ENCODE results near the gene FKBP2.

The FKBP2 gene

DNA sequence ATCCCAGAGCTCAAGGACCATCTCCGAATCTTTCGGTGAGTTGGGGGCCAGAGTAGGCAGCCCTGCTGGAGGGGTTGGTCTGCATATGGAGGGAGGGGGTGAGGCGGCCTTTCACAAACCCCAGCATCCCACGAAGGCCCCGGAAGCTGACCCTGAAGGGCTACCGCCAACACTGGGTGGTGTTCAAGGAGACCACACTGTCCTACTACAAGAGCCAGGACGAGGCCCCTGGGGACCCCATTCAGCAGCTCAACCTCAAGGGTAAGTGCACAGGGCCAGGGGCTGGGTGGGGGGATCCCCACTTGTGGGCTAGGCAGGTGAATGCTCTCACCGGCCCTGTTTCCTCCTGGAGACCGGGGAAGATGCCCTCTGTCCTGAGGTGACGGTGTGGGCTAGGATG is 21.1 kb upstream of the FKBP2 start:
- DNase-seq: no peak

GRCh38 chr11:64220271-64220670 is 20.6 kb upstream of the FKBP2 start:
- no peak for DNase-seq

GRCh38 chr11:64220798-64221197 is 20.1 kb upstream of the FKBP2 start:
- DNase-seq: no peak

DNA sequence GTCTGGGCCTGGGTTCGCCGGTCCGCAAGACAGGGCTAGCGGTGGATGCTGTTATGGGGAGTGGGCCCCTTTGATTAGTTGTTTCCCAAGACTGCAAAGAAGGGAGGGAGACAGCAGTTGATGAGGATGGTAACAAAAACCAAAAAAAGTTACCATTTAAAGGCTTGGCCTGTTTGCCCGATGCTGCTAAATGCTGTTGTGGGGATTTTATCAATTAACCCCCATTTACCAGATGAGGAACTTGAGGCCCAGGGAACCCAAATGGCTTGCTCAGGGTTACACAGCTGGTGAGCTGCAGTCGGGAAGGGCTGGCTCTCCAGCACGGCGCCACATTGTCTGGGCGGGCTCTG is 18.3 kb upstream of the FKBP2 start:
- DNase-seq: no peak

- DNase-seq: no peak
Measured at GRCh38 chr11:64223001-64223651, 17.8 kb upstream of the FKBP2 start.

DNA sequence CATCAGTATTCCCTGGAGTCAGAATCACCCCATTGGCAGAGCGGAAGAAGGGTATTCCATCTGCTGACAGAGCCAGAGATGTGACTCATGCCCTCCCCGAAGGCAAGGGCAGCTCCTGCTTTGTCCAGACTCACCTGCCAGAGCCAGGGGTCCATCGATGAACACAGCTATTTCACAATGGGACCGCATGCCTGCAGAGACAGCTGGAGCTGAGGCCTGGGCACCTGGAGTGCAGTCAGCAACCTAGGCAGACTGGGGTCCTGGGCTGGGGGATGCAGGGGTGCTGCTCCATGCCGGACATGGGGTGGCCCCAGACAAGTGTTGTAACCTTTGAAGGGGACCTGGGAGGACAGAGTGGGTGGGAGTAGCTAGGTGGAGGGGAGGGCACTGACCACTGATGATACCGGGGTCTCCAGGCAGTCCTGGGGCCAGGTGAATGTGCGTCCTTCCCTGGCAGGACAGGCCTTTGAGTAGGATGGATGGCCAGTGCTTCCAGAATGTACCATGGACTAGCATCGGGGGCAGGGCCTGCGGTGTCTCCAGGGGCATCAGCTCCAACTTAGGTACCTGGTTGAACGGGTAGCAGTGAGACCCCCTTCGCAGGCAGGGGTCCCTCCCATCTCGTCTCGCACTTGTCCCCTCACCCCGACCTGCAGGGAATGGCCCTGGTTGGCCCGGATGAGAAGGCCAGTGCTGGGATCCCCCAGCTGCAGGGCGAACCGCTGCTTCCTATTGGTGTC is 16.6 kb upstream of the FKBP2 start:
- DNase-seq: no peak

DNA sequence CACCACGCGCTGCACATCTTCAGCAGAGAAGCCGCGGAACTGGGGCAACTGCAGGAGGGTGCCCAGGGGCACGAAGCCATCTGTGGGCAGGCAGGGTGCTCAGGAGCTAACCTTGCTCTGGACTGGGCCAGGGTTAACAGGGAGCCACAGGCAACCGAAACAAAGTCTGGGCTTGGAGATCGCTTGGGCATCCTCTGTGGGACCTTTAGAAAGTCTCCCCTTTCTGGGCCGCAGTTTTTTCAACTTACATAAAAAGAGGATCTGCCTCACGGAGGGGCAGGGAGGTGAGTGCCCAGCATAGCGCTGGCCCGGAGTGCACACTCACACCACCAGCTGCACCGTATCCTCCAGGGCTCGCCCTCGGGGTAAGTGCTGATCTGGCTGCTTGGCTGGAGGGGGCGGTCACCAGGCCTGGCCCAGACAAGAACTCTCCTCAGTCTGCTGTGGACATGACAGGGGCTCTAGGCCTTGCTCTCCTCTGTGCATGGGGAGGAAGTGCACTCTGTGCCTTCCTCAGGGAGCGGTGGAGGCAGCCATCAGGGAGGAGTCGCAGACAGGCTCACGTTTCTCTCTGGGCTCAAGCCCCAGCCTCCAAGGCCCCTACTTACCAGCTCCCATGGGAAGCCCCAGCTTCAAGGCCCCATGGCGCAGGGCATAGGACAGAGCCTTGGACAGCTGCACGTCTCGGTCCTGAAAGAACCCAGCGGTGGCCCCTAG is 15.8 kb upstream of the FKBP2 start:
- no peak for DNase-seq

DNA sequence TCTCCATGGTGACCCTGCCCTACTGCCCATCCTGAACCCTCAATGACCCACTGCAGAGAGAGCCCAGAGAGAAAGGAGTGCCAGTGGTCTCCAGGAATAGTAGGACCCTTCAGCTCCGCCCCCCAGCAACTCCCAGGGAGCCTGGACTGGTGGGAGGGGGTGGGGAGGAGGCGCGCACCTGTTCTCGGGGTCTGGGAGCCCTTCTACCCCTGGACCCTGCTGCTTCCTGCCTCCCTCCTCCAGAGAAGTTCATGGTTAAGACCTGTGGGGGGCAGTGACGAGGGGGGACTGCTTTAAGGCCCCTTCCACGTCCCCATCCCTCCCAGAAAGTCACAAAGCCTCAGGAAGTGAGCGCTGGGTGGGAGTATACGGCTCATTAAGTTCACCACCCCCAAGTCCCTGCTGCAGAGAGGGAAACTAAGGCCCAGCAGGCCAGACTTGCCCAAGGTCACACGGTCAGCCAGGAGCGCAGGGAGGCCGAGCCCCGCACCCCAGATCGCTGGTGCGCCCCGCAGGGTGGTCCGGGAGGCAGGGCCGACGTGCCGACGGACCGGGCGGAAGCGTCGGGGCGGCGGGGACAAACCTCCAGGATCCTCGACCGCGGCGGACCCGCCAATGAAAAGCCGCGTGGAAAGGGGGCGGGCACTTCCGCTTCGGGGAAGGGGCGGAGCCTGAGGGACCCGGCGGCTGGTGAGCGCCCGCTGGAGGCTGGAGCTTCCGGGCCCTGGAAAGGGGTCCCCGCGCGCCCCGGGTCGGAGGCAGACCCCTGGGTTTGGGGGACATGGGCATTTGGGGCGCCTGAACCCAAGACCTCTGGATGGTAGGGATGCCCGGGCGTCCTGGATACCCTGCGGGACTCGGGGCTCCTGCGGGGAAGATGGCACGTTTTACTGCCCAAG is 15.0 kb upstream of the FKBP2 start, which contains the start of the genes NUDT22 and TRPT1:
TSS of gene NUDT22 (plus strand) at position 667 of the 899 bp plus-strand sequence. CDS start 379 bp downstream, outside the sequence.
TSS of gene TRPT1 (minus strand) at position 579 of the 899 bp plus-strand sequence. CDS start at position 253, 326 bp downstream.
- DNase-seq: peak; percentile 89

GRCh38 chr11:64226507-64227051 is 14.3 kb upstream of the FKBP2 start:
- DNase-seq: peak; percentile 75

GRCh38 chr11:64227405-64227956 is 13.4 kb upstream of the FKBP2 start:
- no peak for DNase-seq

- DNase-seq: no peak
Measured at GRCh38 chr11:64229090-64229743, 11.7 kb upstream of the FKBP2 start.

DNA sequence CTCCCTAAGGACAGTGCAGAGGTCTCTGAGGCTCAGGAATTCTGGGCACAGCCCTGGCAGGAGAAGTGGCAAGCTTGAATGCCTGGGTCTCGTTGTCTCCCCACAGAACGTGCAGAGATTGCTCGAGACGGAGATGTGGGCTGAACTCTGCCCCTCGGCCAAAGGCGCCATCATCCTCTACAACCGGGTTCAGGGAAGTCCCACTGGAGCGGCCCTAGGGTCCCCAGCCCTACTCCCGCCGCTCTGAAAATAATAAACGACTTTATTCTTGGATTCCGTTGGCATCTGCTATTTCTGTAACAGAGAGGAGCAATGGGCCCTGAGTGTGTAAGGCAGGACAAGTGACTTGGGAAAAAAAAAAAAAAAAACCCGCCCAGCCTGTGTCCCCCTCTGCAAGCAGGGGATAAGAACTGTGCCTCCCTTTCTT is 11.1 kb upstream of the FKBP2 start:
- no peak for DNase-seq

DNA sequence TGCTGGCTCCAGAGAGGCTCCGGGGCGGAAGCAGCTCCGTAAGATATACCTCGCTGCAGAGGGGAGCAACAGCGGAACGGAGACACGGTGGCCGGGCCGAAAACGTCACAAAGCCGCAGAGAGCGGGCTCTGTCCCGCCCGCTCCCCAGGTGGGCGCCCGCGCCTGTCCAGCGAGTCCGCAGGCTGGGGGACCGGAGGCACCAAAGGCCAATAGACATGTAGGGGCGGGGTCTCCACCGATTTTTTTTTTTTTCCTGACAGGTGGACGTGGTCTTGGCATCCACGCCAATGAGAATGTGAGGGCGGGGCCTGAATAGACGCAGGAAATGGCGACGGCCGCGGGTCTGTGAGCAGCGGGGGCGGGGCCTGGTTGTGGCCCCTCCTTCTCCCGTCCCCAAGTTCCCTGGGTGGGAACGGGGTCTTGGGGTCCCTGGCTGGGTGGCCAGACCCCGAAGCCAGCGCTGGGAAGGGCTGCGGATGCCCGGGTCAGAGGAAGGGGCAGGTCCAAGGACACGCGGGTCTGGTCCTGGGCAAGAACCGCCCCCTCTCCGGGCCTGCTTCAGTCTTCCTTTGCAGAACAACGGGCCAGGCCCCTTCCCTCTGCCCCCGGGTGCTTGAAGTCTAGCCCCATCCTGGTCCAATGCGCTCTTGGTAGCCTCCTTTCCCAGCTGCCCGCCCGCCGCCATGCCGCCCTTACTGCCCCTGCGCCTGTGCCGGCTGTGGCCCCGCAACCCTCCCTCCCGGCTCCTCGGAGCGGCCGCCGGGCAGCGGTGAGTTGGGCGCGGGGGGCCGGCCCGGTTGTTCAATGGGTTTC is 10.5 kb upstream of the FKBP2 start, which contains the start of gene DNAJC4:
TSS of gene DNAJC4 (plus strand) at position 378 of the 814 bp plus-strand sequence. CDS start at position 685, 307 bp downstream.
- peak; percentile 80 for DNase-seq

DNA sequence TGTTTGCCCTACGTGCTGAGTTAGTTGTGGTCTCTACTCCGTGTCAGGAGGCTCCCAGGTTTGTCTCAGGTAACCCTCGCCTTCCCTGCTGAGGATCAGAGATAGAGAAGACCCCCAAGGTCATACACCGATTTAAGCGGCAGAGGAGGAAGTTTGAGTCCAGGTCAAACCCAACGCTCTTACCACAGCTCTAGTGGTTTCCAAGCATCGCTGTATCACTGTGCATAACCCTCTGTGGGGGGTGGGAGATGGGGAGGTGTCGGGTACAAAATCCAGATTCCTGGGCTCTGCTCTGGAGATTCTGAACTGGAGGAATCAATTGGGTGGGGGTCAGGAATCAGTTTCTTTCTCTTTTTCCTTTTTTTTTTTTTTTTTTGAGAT is 9.9 kb upstream of the FKBP2 start:
- no peak for DNase-seq

DNA sequence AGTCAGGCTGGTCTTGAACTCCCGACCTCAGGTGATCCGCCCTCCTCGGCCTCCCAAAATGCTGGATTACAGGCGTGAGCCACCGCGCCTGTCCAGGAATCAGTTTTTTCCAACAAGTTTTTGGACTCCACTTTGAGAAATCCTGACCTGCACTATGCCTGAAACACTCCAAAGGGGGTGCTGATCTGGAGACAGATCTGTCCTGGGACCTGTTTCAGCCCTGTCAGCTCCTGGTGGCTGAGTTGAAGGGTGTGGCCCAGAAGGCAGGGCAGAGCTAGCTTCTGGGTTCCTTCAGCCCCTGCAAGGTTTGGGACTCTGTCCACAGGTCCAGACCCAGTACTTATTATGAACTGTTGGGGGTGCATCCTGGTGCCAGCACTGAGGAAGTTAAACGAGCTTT is 9.3 kb upstream of the FKBP2 start:
- DNase-seq: no peak

DNA sequence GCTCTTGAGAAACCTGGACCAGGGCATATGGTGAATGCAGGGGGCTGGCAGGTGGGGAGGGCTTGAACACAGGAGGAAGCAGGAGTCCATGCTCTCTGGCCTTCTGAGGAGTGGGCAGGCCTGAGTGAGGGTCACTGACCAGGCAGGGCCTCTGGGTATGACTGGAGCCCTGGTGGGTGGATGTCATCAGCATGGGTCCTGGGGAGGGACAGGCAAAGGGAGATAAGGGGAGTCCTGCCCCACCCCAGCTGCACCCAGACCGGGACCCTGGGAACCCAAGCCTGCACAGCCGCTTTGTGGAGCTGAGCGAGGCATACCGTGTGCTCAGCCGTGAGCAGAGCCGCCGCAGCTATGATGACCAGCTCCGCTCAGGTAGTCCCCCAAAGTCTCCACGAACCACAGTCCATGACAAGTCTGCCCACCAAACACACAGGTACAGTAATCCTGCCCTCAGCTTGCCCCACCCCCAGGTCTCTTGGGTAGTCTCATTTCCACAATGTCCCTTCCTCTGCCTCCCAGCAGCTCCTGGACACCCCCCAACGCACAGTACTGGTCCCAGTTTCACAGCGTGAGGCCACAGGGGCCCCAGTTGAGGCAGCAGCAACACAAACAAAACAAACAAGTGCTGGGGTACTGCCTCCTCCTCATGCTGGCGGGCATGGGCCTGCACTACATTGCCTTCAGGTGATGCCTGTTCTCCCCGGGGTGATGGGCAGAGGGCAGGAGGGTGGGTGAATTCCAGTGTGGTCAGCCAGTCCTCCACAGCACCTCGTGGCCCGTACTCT is 8.5 kb upstream of the FKBP2 start:
- no peak for DNase-seq

DNA sequence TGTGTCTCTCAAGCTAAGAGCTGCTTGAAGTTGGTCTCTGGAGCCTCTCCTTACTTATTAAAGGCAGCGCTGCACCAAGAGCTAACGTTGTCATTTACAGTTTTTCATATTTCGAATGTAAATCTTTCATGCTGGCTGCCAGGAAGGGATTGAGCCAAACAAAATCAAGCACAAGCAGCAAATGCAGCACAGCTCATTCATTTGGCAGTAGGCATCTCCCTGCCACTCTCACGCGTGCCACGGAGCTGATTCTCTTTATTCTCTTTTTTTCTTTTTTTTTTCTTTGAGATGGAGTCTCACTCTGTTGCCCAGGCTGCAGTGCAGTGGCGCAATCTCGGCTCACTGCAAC is 8.0 kb upstream of the FKBP2 start:
- no peak for DNase-seq

DNA sequence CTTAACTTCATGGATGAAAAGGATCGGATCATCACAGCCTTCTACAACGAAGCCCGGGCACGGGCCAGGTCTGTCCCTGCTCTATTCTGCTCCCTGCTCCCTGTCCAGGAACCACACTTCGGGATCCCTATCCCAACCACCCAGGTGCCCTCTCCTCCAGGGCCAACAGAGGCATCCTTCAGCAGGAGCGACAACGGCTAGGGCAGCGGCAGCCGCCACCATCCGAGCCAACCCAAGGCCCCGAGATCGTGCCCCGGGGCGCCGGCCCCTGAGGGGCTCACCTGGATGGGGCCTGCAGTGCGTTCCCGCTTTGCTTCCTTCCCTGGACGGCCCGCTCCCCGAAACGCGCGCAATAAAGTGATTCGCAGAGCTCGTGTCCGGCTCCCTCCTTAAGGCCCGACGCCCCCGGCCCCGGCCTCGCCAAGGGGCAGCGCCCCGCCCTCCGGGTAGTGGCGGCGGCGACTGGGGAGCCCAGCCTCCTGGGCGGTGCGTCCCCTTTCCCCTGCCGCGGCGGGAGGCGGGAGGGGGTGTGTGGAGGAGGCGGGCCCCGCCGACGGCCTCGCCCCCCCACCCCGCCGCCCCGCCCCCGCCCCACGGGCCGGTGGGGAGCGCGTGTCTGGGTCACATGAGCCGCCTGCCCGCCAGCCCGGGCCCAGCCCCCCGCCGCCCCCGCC is 6.8 kb upstream of the FKBP2 start, which contains the start of gene VEGFB:
TSS of gene VEGFB (plus strand) at position 672 of the 674 bp plus-strand sequence. CDS start 250 bp downstream, outside the sequence.
- DNase-seq: peak; percentile 25
